OCI-LY3 (cell line): ENCODE data around the gene SPATA19.
A peak's percentile ranks its signal among the peaks of the same experiment; 100 is the strongest.

ENCODE experiments used
- H2AFZ ChIP-seq: fragments of 200-600, 300-600 bp; shearing (Covaris generic); 2 replicates; pipeline ENCODE4 v1.6.0; 2014; ENCODE audit warnings: antibody characterized with exemption, low read depth, low read length
- H3K27ac ChIP-seq: fragments of 200-600, 300-600 bp; sonication (generic); 2 replicates; pipeline ENCODE4 v1.5.1; 2014; ENCODE audit warnings: mild to moderate bottlenecking, low read length, moderate library complexity, mixed read lengths
- H3K27me3 ChIP-seq: fragments of 200-600, 300-600 bp; sonication (generic); 2 replicates; pipeline ENCODE4 v1.6.1; 2014; ENCODE audit warnings: low read depth, low read length, mixed read lengths
- H3K36me3 ChIP-seq: fragments of 200-600, 300-600 bp; sonication (generic); replicated peaks from 2 replicates; pipeline ENCODE3; 2014; ENCODE audit warnings: low read depth, low read length, mixed read lengths
- H3K4me1 ChIP-seq: fragments of 300-600, 200-600 bp; sonication (generic); 2 replicates; pipeline ENCODE4 v1.6.1; 2014; ENCODE audit warnings: low read length, mixed read lengths
- H3K4me2 ChIP-seq: fragments of 200-600, 300-600 bp; sonication (generic); 2 replicates; pipeline ENCODE4 v1.6.1; 2014; ENCODE audit warnings: low read length, mixed read lengths
- H3K4me3 ChIP-seq: fragments of 300-600, 200-600 bp; sonication (generic); 2 replicates; pipeline ENCODE4 v1.5.1; 2014; ENCODE audit warnings: antibody characterized with exemption, mild to moderate bottlenecking, low read length, moderate library complexity
- H3K79me2 ChIP-seq: fragments of 300-600, 200-600 bp; shearing (Covaris generic); 2 replicates; pipeline ENCODE4 v1.6.1; 2014; ENCODE audit warnings: mild to moderate bottlenecking, low read length, mixed read lengths
- H3K9ac ChIP-seq: fragments of 300-600, 200-600 bp; shearing (Covaris generic); 2 replicates; pipeline ENCODE4 v1.6.0; 2014; ENCODE audit warnings: mild to moderate bottlenecking, low read length, moderate library complexity
- H3K9me3 ChIP-seq: fragments of 200-600, 300-600 bp; shearing (Covaris generic); 2 replicates; pipeline ENCODE4 v1.6.1; 2014; ENCODE audit warnings: low read length, mixed read lengths; ENCODE audit not compliant: insufficient read depth
- H4K20me1 ChIP-seq: fragments of 200-600, 300-600 bp; sonication (generic); 2 replicates; pipeline ENCODE4 v1.6.1; 2016; ENCODE audit warnings: low read length, mixed read lengths; ENCODE audit not compliant: insufficient read depth
- EZH2phosphoT487 ChIP-seq: fragments of 200-600 bp; shearing (Covaris generic); IDR thresholded peaks from 2 replicates; pipeline ENCODE4 v1.6.1; 2018; ENCODE audit warnings: antibody characterized with exemption, mixed run types, low read depth
- TF ChIP-seq, protein P1 (sequence below): fragments of 200-600, 300-600 bp; sonication (generic); IDR thresholded peaks from 2 replicates; pipeline ENCODE4 v1.5.1; 2014; ENCODE audit warnings: antibody characterized with exemption, low read length, low read depth

The SPATA19 gene

DNA sequence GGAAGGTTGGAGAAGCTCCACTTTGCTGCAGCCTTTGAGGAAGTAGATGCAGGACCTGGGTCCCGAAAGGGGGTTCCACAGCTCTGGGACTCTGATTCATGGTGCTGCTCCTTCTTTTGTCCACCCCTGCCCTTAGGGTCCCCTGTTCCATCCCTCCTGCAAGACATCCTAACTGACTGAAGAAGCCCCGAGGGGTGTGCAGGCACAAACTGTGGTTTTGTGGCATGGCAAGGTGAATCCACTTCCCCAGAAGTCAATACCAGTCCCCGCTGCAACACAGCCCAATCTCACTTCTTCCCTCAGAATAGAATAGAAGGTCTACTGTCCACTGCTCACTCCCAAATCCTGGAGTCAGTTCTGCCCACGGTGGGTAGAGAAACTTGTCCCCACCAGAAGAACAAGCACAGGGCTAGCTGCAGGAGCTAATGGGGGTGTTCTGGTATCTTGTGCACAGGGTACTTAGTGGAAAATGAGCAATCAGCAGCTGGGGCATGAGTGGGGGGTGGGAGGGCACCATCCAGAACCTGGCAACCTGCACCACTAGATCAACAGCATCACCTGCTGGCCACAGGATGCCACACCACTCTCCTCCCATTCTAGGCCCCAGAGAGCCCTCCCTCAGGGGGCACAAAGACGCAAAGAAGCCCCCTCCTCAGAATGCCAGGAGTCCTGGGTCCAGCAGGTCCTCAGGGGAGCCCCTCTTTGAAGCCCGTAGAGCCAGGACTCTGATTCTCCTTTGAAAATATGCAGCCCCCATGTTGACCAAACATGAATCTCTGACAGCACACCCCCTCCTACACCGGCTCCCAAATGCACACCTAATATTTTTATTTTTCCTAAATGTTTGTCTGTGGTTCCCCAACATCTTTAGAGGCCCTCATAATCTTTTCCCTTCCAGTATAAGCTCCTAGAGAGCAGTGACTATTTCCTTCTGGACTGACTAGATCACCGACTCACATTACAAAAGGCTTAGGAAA lies 14.1 kb downstream of the SPATA19 start:
- H3K9me3 ChIP-seq, result no peaks in the 10 kb centered on the region
- no peaks in the 10 kb centered on the region for H3K4me1 ChIP-seq
- TF ChIP-seq, protein P1, sequence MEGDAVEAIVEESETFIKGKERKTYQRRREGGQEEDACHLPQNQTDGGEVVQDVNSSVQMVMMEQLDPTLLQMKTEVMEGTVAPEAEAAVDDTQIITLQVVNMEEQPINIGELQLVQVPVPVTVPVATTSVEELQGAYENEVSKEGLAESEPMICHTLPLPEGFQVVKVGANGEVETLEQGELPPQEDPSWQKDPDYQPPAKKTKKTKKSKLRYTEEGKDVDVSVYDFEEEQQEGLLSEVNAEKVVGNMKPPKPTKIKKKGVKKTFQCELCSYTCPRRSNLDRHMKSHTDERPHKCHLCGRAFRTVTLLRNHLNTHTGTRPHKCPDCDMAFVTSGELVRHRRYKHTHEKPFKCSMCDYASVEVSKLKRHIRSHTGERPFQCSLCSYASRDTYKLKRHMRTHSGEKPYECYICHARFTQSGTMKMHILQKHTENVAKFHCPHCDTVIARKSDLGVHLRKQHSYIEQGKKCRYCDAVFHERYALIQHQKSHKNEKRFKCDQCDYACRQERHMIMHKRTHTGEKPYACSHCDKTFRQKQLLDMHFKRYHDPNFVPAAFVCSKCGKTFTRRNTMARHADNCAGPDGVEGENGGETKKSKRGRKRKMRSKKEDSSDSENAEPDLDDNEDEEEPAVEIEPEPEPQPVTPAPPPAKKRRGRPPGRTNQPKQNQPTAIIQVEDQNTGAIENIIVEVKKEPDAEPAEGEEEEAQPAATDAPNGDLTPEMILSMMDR, result peak; percentile 37
- TF ChIP-seq EZH2phosphoT487, result no peak
- H3K9ac ChIP-seq, result no peak overlapping the region
- peaks cover 9% of the 10 kb centered on the region; the same call in 1 of the 2 replicates for H3K27me3 ChIP-seq
- no peak overlapping the region for H3K4me2 ChIP-seq
- no peak overlapping the region for H3K4me3 ChIP-seq
- no peak overlapping the region for H3K27ac ChIP-seq
- no peaks in the 10 kb centered on the region for H3K36me3 ChIP-seq
- H4K20me1 ChIP-seq, result no peaks in the 10 kb centered on the region
- H2AFZ ChIP-seq, result no peak overlapping the region
- H3K79me2 ChIP-seq, result no peaks in the 10 kb centered on the region

DNA sequence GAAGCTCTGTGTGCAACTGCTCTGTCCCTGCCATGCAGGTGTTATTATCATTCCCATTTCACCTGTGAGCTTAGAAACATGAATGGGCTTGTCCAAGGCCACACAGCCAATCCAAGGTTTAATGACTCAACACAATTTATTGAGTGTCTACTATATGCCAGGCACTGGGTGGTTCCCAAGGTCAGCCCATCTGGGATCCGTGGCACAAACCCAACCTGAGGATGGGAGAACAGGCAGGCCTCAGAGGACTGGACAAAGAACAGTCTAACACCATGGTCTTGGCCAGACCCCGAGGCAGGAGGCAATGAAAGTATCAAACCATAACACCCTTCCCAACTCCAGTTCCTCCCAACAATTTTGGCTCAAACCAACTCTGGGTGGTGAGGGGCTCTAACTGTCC lies 15.7 kb downstream of the SPATA19 start:
- H3K4me1 ChIP-seq, result no peaks in the 10 kb centered on the region
- H3K79me2 ChIP-seq, result no peaks in the 10 kb centered on the region
- H3K27me3 ChIP-seq, result peaks cover 9% of the 10 kb centered on the region; the same call in 1 of the 2 replicates
- H3K9me3 ChIP-seq, result no peaks in the 10 kb centered on the region
- H3K4me2 ChIP-seq, result no peak overlapping the region
- no peaks in the 10 kb centered on the region for H4K20me1 ChIP-seq
- H3K27ac ChIP-seq, result no peak overlapping the region
- H2AFZ ChIP-seq, result no peak overlapping the region
- TF ChIP-seq, protein P1, result no peak
- TF ChIP-seq EZH2phosphoT487, result no peak
- H3K36me3 ChIP-seq, result no peaks in the 10 kb centered on the region
- no peak overlapping the region for H3K4me3 ChIP-seq
- H3K9ac ChIP-seq, result no peak overlapping the region

DNA sequence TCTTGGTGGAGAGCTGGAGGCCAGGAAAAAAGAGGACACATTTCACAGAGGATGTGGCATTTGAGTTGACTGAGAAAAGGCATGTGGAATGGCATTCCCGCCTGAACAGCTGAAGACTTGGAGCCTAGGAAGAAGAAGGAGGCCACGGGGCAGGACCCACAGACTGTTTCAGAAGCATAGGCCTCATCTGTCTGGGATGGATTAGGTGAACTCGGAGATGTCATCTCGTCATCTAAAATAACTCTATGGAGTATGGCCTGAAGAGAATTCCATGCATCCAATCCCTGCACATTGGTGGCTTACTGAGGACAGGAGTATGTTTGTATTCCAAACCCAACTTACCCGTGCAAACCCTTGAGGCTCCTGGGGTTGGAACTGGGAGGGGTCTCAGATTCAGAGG lies 16.4 kb downstream of the SPATA19 start:
- H3K4me3 ChIP-seq, result no peak overlapping the region
- H3K79me2 ChIP-seq, result no peaks in the 10 kb centered on the region
- no peaks in the 10 kb centered on the region for H4K20me1 ChIP-seq
- H3K36me3 ChIP-seq, result no peaks in the 10 kb centered on the region
- H3K27ac ChIP-seq, result no peak overlapping the region
- H3K9me3 ChIP-seq, result no peaks in the 10 kb centered on the region
- no peaks in the 10 kb centered on the region for H3K4me1 ChIP-seq
- no peak overlapping the region for H2AFZ ChIP-seq
- no peak overlapping the region for H3K4me2 ChIP-seq
- no peak overlapping the region for H3K9ac ChIP-seq
- peaks cover 9% of the 10 kb centered on the region; the same call in 1 of the 2 replicates for H3K27me3 ChIP-seq
- no peak for TF ChIP-seq EZH2phosphoT487
- TF ChIP-seq, protein P1, result no peak

DNA sequence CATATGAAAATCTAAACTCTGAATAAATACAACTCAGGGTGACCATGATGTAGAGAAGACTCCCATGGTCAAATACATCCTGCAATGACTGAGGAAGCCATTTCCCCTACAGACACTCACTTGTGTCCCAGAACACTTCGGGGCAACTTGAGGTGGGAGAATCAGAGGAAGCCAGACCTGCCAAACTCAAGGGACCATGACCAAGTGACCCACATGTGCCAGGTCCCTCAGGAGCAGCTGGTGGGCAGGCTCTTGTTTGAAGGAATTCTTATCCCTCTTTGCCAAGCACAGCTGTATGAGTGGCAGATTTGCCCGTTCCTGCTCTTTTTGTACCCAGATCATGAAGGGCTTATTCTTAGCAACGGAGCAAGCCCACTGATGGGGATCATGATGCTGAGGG lies 17.8 kb downstream of the SPATA19 start:
- no peaks in the 10 kb centered on the region for H3K9me3 ChIP-seq
- no peak overlapping the region for H2AFZ ChIP-seq
- H3K27me3 ChIP-seq, result peaks cover 9% of the 10 kb centered on the region; the same call in 1 of the 2 replicates
- H3K27ac ChIP-seq, result no peak overlapping the region
- no peak overlapping the region for H3K4me3 ChIP-seq
- TF ChIP-seq EZH2phosphoT487, result no peak
- TF ChIP-seq, protein P1, result no peak
- no peaks in the 10 kb centered on the region for H3K4me1 ChIP-seq
- no peaks in the 10 kb centered on the region for H3K79me2 ChIP-seq
- H3K36me3 ChIP-seq, result no peaks in the 10 kb centered on the region
- H4K20me1 ChIP-seq, result no peaks in the 10 kb centered on the region
- H3K4me2 ChIP-seq, result no peak overlapping the region
- H3K9ac ChIP-seq, result no peak overlapping the region
